Upper lobe of right lung (tissue), 1 donor: ENCODE results near the gene SHMT2. TPM values are rescaled to one million over a fixed set of nuclear protein-coding genes. Genes with fewer than 3 reads are reported as not detected.

Experiments used
- ATAC-seq: fragments of 200-7000 bp; cut with Tn5 transposase; one replicate; pipeline ENCODE4 v1.9.1; 2020; ENCODE audit warnings: mild to moderate bottlenecking, moderate library complexity
- DNase-seq: peaks from one replicate; pipeline ENCODE4 v3.0.0-alpha.2; 2020
- H3K27ac ChIP-seq: fragments of 200-600 bp; one replicate; pipeline ENCODE4 v1.8.0; 2022
- H3K27me3 ChIP-seq: fragments of 200-600 bp; one replicate; pipeline ENCODE4 v1.8.0; 2022; ENCODE audit warnings: mild to moderate bottlenecking
- H3K36me3 ChIP-seq: fragments of 200-600 bp; one replicate; pipeline ENCODE4 v1.8.0; 2022
- H3K4me1 ChIP-seq: fragments of 200-600 bp; one replicate; pipeline ENCODE4 v1.8.0; 2022
- H3K4me3 ChIP-seq: fragments of 200-600 bp; one replicate; pipeline ENCODE4 v1.8.0; 2022; ENCODE audit warnings: mild to moderate bottlenecking
- H3K9me3 ChIP-seq: fragments of 200-600 bp; one replicate; pipeline ENCODE4 v1.8.0; 2022
- intact Hi-C: fragments of 100-400 bp; cut with DNase I; formaldehyde crosslinking; loops from one replicate; pipeline ENCODE4 v1.11.0; 2022
- total RNA-seq: library from RNA; stranded (reverse); fragmentation: NEBNext Ultra II Directional; extraction: Animal tissue kit (Norgen Biotek cat#: 25700); gene quantifications from one replicate; pipeline ENCODE4 v1.2.1, GENCODE V29; 2021
- TF ChIP-seq, protein P1 (sequence below): fragments of 200-600 bp; IDR thresholded peaks from one replicate; pipeline ENCODE4 v1.8.0; 2022; ENCODE audit warnings: antibody characterized with exemption
- donor health status: DM: no; HTN: yes; CAD: no; lungs with severe emphysema.

The SHMT2 gene
- total RNA-seq, 1 donor from 2014 or later, result 59.2 TPM

DNA sequence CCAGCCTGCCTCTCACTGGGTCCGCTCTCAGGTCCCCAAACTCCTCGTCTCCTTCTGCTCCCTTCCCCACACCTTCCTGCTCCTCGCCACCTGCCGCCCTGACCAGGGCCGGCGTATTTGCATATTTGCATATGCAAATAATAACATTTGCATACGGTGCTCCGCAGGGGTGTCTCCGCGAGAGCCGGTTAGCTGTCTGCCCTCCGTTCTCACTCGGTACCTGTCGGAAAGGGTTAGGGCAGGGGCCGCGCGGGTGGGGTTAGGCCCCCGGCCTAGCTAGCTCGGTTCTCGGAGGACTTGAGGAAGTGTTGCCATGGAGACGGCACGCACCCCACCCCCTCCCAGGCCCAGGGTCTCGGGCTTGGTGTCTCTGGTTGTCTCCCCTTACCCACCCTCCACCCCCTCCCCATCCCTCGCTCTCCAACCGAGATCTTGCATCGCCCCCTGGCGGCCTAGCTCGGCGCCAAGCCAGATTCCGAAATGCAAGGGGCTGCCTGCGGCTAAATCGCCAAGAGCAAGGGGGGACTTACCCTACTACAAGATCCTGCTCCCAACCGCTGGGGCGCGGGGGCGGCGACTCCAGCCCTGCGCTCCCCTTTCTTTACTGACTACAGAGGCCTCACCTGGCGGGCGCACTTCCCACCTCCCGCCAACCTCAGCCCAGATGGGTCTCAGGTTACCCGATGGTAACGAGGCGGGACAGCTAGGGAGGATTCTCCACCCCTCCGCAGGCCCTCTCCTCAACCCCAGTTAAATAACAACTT lies 13.4 kb downstream of the SHMT2 start:
- H3K4me3 ChIP-seq, result peak overlapping the region; percentile 39
- H3K27me3 ChIP-seq, result peaks cover 60% of the 10 kb centered on the region
- H3K36me3 ChIP-seq, result no peaks in the 10 kb centered on the region
- H3K9me3 ChIP-seq, result no peaks in the 10 kb centered on the region
- TF ChIP-seq, protein P1, sequence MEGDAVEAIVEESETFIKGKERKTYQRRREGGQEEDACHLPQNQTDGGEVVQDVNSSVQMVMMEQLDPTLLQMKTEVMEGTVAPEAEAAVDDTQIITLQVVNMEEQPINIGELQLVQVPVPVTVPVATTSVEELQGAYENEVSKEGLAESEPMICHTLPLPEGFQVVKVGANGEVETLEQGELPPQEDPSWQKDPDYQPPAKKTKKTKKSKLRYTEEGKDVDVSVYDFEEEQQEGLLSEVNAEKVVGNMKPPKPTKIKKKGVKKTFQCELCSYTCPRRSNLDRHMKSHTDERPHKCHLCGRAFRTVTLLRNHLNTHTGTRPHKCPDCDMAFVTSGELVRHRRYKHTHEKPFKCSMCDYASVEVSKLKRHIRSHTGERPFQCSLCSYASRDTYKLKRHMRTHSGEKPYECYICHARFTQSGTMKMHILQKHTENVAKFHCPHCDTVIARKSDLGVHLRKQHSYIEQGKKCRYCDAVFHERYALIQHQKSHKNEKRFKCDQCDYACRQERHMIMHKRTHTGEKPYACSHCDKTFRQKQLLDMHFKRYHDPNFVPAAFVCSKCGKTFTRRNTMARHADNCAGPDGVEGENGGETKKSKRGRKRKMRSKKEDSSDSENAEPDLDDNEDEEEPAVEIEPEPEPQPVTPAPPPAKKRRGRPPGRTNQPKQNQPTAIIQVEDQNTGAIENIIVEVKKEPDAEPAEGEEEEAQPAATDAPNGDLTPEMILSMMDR, result peak; percentile 61
- ATAC-seq (peak; percentile 1), DNase-seq (peak; percentile 80)
- intact Hi-C loops, result no loop called here
- H3K4me1 ChIP-seq, result peaks cover 53% of the 10 kb centered on the region
- H3K27ac ChIP-seq, result no peak overlapping the region

DNA sequence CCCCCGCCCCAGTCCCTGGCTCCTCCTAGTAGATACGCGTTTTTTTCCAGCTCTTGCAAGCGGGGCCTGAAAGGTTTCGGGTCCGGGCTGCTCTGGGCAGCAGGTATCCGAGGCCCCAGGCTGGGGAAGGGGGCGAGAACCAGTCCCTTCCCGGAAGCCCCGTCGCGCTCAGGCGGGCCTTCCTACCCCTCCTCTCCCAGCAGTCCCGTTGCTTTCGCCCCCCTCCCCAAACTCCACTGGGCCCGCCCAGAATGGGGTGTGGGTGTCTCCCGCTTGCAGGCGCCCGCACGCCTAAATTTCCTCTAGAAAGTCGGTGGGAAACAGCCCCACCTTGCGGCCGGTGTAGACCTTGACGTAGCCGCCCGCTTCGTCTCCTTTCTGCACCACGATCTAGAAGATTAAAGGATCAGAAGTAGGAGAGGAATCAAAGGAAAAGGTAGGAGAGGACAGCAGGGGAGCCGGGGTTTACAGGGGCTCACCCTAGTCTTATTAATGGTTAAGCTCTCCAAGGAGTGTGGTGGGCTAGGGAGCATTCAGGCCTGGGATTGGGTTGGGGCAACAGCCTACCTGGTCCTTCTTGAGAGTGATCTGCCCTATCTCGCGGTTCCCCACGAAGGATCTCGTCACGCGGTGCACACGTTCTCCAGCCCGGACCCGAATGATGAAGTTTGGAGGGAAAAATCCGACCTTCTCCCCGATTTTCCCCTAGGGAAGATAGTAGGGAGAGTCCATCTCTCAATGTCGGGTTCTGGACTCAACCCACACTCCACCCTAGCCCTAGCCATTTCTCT lies 14.2 kb downstream of the SHMT2 start:
- H3K4me3 ChIP-seq, result peak overlapping the region; percentile 39
- peaks cover 45% of the 10 kb centered on the region for H3K4me1 ChIP-seq
- H3K36me3 ChIP-seq, result no peaks in the 10 kb centered on the region
- TF ChIP-seq, protein P1, result peak; percentile 84
- DNase-seq, result peak; percentile 87
- H3K27me3 ChIP-seq, result peaks cover 51% of the 10 kb centered on the region
- peak; percentile 58 for ATAC-seq
- H3K27ac ChIP-seq, result no peak overlapping the region
- intact Hi-C loops, result no loop called here
- no peaks in the 10 kb centered on the region for H3K9me3 ChIP-seq

DNA sequence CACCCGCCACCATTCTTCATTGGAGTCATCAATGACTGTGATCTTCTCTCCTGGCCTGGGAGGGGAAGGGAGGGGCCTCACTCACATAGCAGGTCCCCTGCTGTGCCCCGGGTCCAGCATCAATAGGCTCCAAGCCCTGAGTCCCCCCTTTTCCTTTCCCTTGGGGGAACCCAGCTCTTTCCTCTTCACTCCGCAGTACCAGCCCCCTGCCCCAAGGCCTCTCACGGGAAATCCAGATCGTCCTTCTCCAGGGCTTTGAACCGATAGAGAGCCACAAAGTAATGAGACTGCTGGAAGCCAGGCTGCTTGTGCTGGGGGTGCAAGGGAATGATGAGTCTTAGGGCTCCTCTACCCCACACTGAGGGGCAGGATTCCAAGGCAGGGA lies 14.8 kb downstream of the SHMT2 start:
- peaks cover 49% of the 10 kb centered on the region for H3K27me3 ChIP-seq
- no peak overlapping the region for H3K27ac ChIP-seq
- DNase-seq (no peak), ATAC-seq (no peak)
- H3K36me3 ChIP-seq, result no peaks in the 10 kb centered on the region
- TF ChIP-seq, protein P1, result no peak
- H3K4me3 ChIP-seq, result no peak overlapping the region
- H3K9me3 ChIP-seq, result no peaks in the 10 kb centered on the region
- intact Hi-C loops, result no loop called here
- H3K4me1 ChIP-seq, result peaks cover 40% of the 10 kb centered on the region

DNA sequence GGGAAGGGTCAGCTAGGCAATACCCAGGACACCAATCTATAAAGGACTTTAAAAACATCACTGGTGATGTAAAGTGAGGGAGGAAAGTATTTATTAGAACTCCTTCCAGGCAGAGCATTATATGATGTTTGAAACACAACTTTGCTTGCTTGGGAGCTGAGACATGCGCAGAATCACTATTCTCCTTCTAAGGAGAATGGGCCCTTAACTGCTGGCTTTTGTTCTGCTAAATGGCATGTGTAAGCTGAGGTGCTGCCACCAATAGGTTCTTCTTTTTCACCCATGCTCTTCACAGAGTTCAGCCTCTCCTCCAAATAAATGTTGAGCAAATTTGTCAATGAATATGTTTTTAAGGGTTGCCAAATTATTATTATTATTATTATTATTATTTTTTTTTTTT lies 17.5 kb downstream of the SHMT2 start:
- H3K27me3 ChIP-seq, result peaks cover 26% of the 10 kb centered on the region
- intact Hi-C loops, result no loop called here
- peaks cover 14% of the 10 kb centered on the region for H3K4me1 ChIP-seq
- no peak for DNase-seq
- no peaks in the 10 kb centered on the region for H3K9me3 ChIP-seq
- H3K27ac ChIP-seq, result no peak overlapping the region
- no peak overlapping the region for H3K4me3 ChIP-seq
- no peak for ATAC-seq
- no peaks in the 10 kb centered on the region for H3K36me3 ChIP-seq
- TF ChIP-seq, protein P1, result no peak

DNA sequence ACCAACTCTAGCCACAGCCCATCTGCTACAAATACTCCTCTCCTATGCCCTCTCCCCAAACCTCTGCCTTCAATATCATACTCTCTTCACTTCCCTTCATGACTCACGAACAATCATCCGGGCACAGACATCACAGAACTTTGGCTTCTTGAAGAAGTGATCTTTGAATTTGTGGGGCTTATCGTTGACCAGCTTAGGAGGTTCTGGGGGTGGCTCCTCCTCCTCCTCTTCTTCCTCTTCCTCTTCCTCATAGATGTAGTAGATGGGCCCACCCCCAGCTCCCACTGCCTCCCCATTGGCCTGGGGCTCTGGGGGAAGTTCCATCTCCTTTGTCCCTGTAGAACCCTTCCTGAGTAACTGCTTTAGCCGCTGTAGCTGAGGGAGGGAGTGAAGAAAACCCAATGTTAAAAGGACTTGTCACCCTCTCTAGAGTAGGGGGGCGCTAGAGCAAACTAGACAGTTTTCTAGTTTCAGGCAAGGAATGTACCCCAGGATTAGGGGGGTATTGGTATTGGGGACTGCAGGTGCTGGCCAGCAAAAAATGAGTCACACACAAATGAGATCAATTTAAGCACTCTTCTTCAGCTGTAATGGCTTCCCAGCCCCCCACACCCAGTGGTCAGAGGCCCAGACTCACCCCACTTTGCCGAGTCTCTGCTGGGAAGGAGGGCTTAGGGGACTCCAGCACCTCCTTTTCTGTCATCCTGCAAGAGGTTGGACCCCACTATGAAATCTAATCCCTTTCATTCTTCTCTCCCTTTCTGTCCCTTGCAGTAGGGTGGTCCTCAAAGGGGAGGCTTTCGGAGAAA lies 19.6 kb downstream of the SHMT2 start:
- no peak overlapping the region for H3K27ac ChIP-seq
- H3K4me3 ChIP-seq, result peak overlapping the region; percentile 14
- no peaks in the 10 kb centered on the region for H3K4me1 ChIP-seq
- intact Hi-C loops, result no loop called here
- TF ChIP-seq, protein P1, result no peak
- ATAC-seq, result peak; percentile 81
- H3K27me3 ChIP-seq, result peaks cover 7% of the 10 kb centered on the region
- no peaks in the 10 kb centered on the region for H3K9me3 ChIP-seq
- no peak for DNase-seq
- no peaks in the 10 kb centered on the region for H3K36me3 ChIP-seq
